Suprapubic skin (tissue), 4 donors: Measurements from ENCODE around the gene GARNL3. TPM values are rescaled to one million over a fixed set of nuclear protein-coding genes. Genes with fewer than 3 reads are reported as not detected.

ENCODE experiments used
- DNase-seq, 2 donors: peaks; one replicate each; pipeline ENCODE4 v3.0.0-alpha.2; 2019; ENCODE audit warnings: low spot score in 2 of 2
- H3K27ac ChIP-seq: fragments of 200-600 bp; sonication (generic); one replicate; pipeline ENCODE4 v1.5.1; 2019
- H3K27me3 ChIP-seq: fragments of 200-600 bp; sonication (generic); one replicate; pipeline ENCODE4 v1.5.1; 2019
- H3K36me3 ChIP-seq: fragments of 200-600 bp; sonication (generic); one replicate; pipeline ENCODE4 v1.5.1; 2019
- H3K4me1 ChIP-seq: fragments of 200-600 bp; sonication (generic); one replicate; pipeline ENCODE4 v1.5.1; 2019
- H3K4me3 ChIP-seq: fragments of 200-600 bp; sonication (generic); one replicate; pipeline ENCODE4 v1.5.1; 2019; ENCODE audit warnings: mild to moderate bottlenecking
- H3K9me3 ChIP-seq: fragments of 200-600 bp; sonication (generic); one replicate; pipeline ENCODE4 v1.5.1; 2019
- CTCF ChIP-seq, 2 donors: fragments of 200-600 bp in 1 of 2; fragments of 450-650 bp in 1 of 2; sonication (generic) in 1 of 2; IDR thresholded peaks; one replicate each; pipeline ENCODE4 v1.5.1; 2016 to 2019; ENCODE audit warnings: antibody characterized with exemption in 2 of 2, mild to moderate bottlenecking in 1 of 2, moderate library complexity in 1 of 2
- EP300 ChIP-seq: sonication (generic); formaldehyde crosslinking; IDR thresholded peaks from one replicate; pipeline ENCODE4 v1.6.1; 2017; ENCODE audit warnings: antibody characterized with exemption
- POLR2A ChIP-seq, 2 donors: fragments of 450-650 bp; IDR thresholded peaks; one replicate each; pipeline ENCODE4 v1.6.1; 2017; ENCODE audit warnings: antibody characterized with exemption in 2 of 2, mild to moderate bottlenecking in 2 of 2, moderate library complexity in 2 of 2
- POLR2AphosphoS5 ChIP-seq, 3 donors: sonication (generic); formaldehyde crosslinking; IDR thresholded peaks; one replicate each; pipeline ENCODE4 v1.6.1; 2017; ENCODE audit warnings: antibody characterized with exemption in 3 of 3
- WGBS: methylation state at CpG from one replicate; pipeline ENCODE4 v1.1.5; 2018; 5-methylcytosine and 5-hydroxymethylcytosine counted together
- total RNA-seq, 4 donors: library from RNA; depleted of rRNA; stranded (reverse); fragments of >200 nt; gene quantifications; one replicate each; pipeline ENCODE4 v1.1.0, GENCODE V29; 2016

GARNL3 gene
- total RNA-seq, 4 donors from 2014 or later = 12.5 to 23.3 (median 18.4) TPM

DNA sequence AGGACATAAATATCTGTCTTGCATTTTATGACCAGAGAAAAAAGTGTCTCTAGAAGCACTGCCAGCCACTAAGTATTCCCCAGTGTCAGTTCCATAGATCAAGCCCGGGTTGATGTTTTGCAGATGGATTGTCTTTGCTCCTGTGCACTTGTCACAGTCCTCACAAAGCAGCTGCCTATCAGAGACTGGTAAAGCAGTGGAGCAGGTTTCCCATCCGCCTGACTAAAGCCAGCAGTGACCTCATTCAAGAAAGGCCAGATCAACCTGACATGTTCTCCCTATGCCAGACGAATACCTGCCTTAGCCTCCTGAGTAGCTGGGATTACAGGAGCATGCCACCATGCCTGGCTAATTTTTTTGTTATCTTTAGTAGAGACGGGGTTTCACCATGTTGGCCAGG is 26.8 kb upstream of the GARNL3 start:
- Histone ChIP-seq H3K27ac (no peak overlapping the region), H3K4me3 (no peak overlapping the region), H3K27me3 (no peaks in the 10 kb centered on the region), H3K9me3 (no peaks in the 10 kb centered on the region), H3K36me3 (no peaks in the 10 kb centered on the region), H3K4me1 (peaks cover 17% of the 10 kb centered on the region)
- TF ChIP-seq EP300 (no peak), POLR2A (IDR thresholded peaks at IDR 0.05) (no peak), CTCF (IDR thresholded peaks at IDR 0.05) (no peak)
- WGBS = 72% methylated on average over 3 of the region's 4 CpGs
- no peak for DNase-seq

- Histone ChIP-seq H3K36me3 (no peaks in the 10 kb centered on the region), H3K27me3 (no peaks in the 10 kb centered on the region), H3K9me3 (no peaks in the 10 kb centered on the region), H3K27ac (no peak overlapping the region), H3K4me1 (peaks cover 6% of the 10 kb centered on the region), H3K4me3 (no peak overlapping the region)
- 96% methylated on average over 2 of the region's 2 CpGs for WGBS
- DNase-seq = no peak
- TF ChIP-seq EP300 (no peak), CTCF (IDR thresholded peaks at IDR 0.05) (no peak), POLR2AphosphoS5 (IDR thresholded peaks at IDR 0.05) (no peak), POLR2A (IDR thresholded peaks at IDR 0.05) (no peak)
Measured at GRCh38 chr9:127241354-127241753, 23.2 kb upstream of the GARNL3 start.

GRCh38 chr9:127244609-127245601 is 19.7 kb upstream of the GARNL3 start:
- no peaks in the 10 kb centered on the region for H3K27me3 ChIP-seq
- peak overlapping the region; percentile 52 for H3K27ac ChIP-seq
- no peaks in the 10 kb centered on the region for H3K36me3 ChIP-seq
- TF ChIP-seq POLR2AphosphoS5 (IDR thresholded peaks at IDR 0.05) (peak in 1 of 3 donors; percentile 20), POLR2A (IDR thresholded peaks at IDR 0.05) (no peak)
- 19% methylated on average over 18 of the region's 53 CpGs for whole genome bisulfite sequencing
- H3K9me3 ChIP-seq = no peaks in the 10 kb centered on the region
- DNase-seq = peak; percentile 98 to 99
- H3K4me3 ChIP-seq = peak overlapping the region; percentile 54
- peaks cover 6% of the 10 kb centered on the region for H3K4me1 ChIP-seq

DNA sequence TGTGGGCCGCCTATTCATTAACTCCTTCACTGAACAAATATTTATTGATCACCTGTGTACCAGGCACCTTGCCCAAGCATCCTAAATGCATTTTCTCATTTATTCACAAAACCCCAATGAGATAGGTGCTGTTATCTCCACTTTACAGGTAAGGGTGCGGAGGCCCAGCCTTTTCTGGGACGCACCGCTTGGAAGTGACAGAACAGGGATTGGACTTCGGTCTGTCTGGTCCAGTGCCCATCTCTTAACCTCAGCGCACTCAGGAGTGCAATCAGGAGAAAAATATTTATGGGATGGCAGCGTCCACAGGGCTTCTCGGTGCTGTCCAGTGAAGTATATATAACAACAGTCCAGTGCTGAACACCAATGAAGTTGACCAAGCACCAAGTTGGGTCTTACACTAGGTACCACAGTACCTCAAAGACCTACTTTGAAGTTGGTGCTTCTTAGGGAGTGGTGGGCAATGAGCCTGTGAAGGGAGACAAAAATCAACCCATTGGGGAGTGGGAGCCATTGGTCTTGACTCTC is 18.9 kb upstream of the GARNL3 start:
- Histone ChIP-seq H3K27ac (no peak overlapping the region), H3K36me3 (no peaks in the 10 kb centered on the region), H3K27me3 (no peaks in the 10 kb centered on the region), H3K9me3 (no peaks in the 10 kb centered on the region), H3K4me1 (peaks cover 6% of the 10 kb centered on the region), H3K4me3 (peak overlapping the region; percentile 54)
- WGBS = 90% methylated on average over 8 of the region's 8 CpGs
- TF ChIP-seq CTCF (IDR thresholded peaks at IDR 0.05) (no peak), POLR2AphosphoS5 (IDR thresholded peaks at IDR 0.05) (no peak), POLR2A (IDR thresholded peaks at IDR 0.05) (no peak), EP300 (no peak)
- no peak for DNase-seq

DNA sequence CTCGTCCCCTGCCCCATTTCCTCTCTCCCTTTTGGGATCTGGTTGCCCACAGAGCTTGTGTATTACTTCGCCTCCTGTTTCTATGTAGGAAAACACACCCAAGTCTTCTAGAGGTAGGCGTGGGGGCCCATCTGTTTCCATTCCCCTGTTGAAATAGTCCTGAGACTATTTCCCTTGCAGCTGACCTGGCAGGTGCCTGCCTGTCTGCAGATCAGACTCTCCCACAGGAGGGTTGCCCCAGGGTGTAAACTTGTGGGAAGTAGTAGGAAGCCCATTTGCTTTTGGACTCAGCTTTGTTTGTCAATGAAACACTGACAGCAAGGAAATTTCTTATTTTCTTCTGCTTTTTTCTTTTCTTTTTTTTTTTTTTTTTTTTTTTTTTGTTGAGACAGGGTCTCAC is 16.3 kb upstream of the GARNL3 start:
- peaks cover 6% of the 10 kb centered on the region for H3K4me1 ChIP-seq
- 76% methylated on average over 3 of the region's 3 CpGs for WGBS
- no peak for DNase-seq

More for the DNA sequence above, 16.3 kb upstream of the GARNL3 start:
- H3K36me3 ChIP-seq = no peaks in the 10 kb centered on the region
- no peaks in the 10 kb centered on the region for H3K27me3 ChIP-seq
- H3K27ac ChIP-seq = no peak overlapping the region
- H3K9me3 ChIP-seq = no peaks in the 10 kb centered on the region
- H3K4me3 ChIP-seq = no peak overlapping the region
- TF ChIP-seq POLR2A (IDR thresholded peaks at IDR 0.05) (no peak), POLR2AphosphoS5 (IDR thresholded peaks at IDR 0.05) (no peak), CTCF (IDR thresholded peaks at IDR 0.05) (no peak), EP300 (no peak)
